B cell (primary cell): ENCODE measurements around the gene COMMD4.

Source experiments
- CTCF ChIP-seq: fragments of 200-600 bp; IDR thresholded peaks from one replicate; pipeline ENCODE4 v1.8.0; 2022; ENCODE audit warnings: antibody characterized with exemption, mild to moderate bottlenecking
- EZH2 ChIP-seq: IDR thresholded peaks from 2 replicates; pipeline ENCODE4 v1.6.1; 2012; ENCODE audit warnings: borderline replicate concordance, low read depth, mild to moderate bottlenecking, moderate library complexity, low read length; ENCODE audit not compliant: insufficient read depth, poor library complexity, severe bottlenecking

- TF ChIP-seq CTCF (no peak), EZH2 (no peak)
Observed at GRCh38 chr15:75380773-75381172, 44.9 kb downstream of the COMMD4 start.
